ENCODE measurements around the gene UBALD1.

The UBALD1 gene

GRCh38 chr16:4641895-4642294 is 27.2 kb upstream of the UBALD1 start:
- no peak for TF ChIP-seq CTCF (conservative IDR thresholded peaks at IDR 0.05; ENCODE audit: low read depth, low read length)
- no peak for DNase-seq (ENCODE audit: low read depth)
- no peak overlapping the region for H3K4me3 ChIP-seq (ENCODE audit: low read depth, low read length)

- H3K4me3 ChIP-seq (ENCODE audit: low read depth, low read length) = no peak overlapping the region
- no peak for TF ChIP-seq CTCF (conservative IDR thresholded peaks at IDR 0.05; ENCODE audit: low read depth, low read length)
- DNase-seq (ENCODE audit: low read depth) = no peak
Measured at GRCh38 chr16:4641306-4641687, 26.6 kb upstream of the UBALD1 start.

- TF ChIP-seq CTCF (conservative IDR thresholded peaks at IDR 0.05; ENCODE audit: low read depth, low read length) = no peak
- DNase-seq (ENCODE audit: low read depth) = no peak
- no peak overlapping the region for H3K4me3 ChIP-seq (ENCODE audit: low read depth, low read length)
Measured at GRCh38 chr16:4640572-4641305, 26.1 kb upstream of the UBALD1 start.

GRCh38 chr16:4639899-4640509 is 25.3 kb upstream of the UBALD1 start:
- DNase-seq (ENCODE audit: low read depth) = no peak
- TF ChIP-seq CTCF (conservative IDR thresholded peaks at IDR 0.05; ENCODE audit: low read depth, low read length) = no peak
- no peak overlapping the region for H3K4me3 ChIP-seq (ENCODE audit: low read depth, low read length)

GRCh38 chr16:4637501-4638166 is 22.9 kb upstream of the UBALD1 start:
- TF ChIP-seq CTCF (conservative IDR thresholded peaks at IDR 0.05; ENCODE audit: low read depth, low read length) = no peak
- DNase-seq (ENCODE audit: low read depth) = no peak
- no peak overlapping the region for H3K4me3 ChIP-seq (ENCODE audit: low read depth, low read length)

- H3K4me3 ChIP-seq (ENCODE audit: low read depth, low read length) = no peak overlapping the region
- no peak for DNase-seq (ENCODE audit: low read depth)
- no peak for TF ChIP-seq CTCF (conservative IDR thresholded peaks at IDR 0.05; ENCODE audit: low read depth, low read length)
Measured at GRCh38 chr16:4636196-4636595, 21.5 kb upstream of the UBALD1 start.

Data from choroid plexus epithelial cell (primary cell).